Trophoblast cell (in vitro differentiated cells and primary cell): Measurements from ENCODE around the gene C4A.
"Not testable (repeated sequence)": the region's sequence is repeated elsewhere in the genome, so short reads cannot be mapped to it uniquely, and the experiment has no call there.

Experiments used
- DNase-seq, 2 donors: peaks; one replicate each; pipeline ENCODE4 v3.0.0-alpha.2; 2016
- H2AFZ ChIP-seq: 2 replicates; pipeline ENCODE4 v1.6.1; 2013; ENCODE audit warnings: low read length, moderate library complexity, mild to moderate bottlenecking; ENCODE audit not compliant: insufficient read depth, poor library complexity
- H2AK5ac ChIP-seq: 2 replicates; pipeline ENCODE4 v1.6.1; 2013; ENCODE audit warnings: mild to moderate bottlenecking, low read length
- H2BK120ac ChIP-seq: 2 replicates; pipeline ENCODE4 v1.6.1; 2013; ENCODE audit warnings: low read length, mild to moderate bottlenecking, moderate library complexity; ENCODE audit not compliant: insufficient read depth, poor library complexity
- H2BK12ac ChIP-seq: 2 replicates; pipeline ENCODE4 v1.6.1; 2013; ENCODE audit warnings: mild to moderate bottlenecking, low read length, moderate library complexity
- H2BK5ac ChIP-seq: 2 replicates; pipeline ENCODE4 v1.6.1; 2013; ENCODE audit warnings: low read length, low read depth, moderate library complexity, mild to moderate bottlenecking; ENCODE audit not compliant: poor library complexity
- H3K14ac ChIP-seq: 2 replicates; pipeline ENCODE4 v1.6.1; 2013; ENCODE audit warnings: mild to moderate bottlenecking, low read length
- H3K18ac ChIP-seq: 2 replicates; pipeline ENCODE4 v1.6.1; 2013; ENCODE audit warnings: mild to moderate bottlenecking, low read length
- H3K23ac ChIP-seq: 2 replicates; pipeline ENCODE4 v1.6.1; 2013; ENCODE audit warnings: low read length
- H3K27ac ChIP-seq: 2 replicates; pipeline ENCODE4 v1.5.1; 2013; ENCODE audit warnings: low read depth, mild to moderate bottlenecking, inconsistent platforms, low read length, moderate library complexity
- H3K27me3 ChIP-seq: 2 replicates; pipeline ENCODE4 v1.6.1; 2013; ENCODE audit warnings: inconsistent platforms, mild to moderate bottlenecking, low read length, moderate library complexity; ENCODE audit not compliant: insufficient read depth
- H3K36me3 ChIP-seq, 2 experiments: 1 replicate in 1 of 2; 2 replicates in 1 of 2; pipeline ENCODE4 v1.6.1; 2013; ENCODE audit warnings: low read length in 2 of 2, mild to moderate bottlenecking in 2 of 2, moderate library complexity in 1 of 2; ENCODE audit not compliant: insufficient read depth in 2 of 2, control insufficient read depth in 1 of 2
- H3K4ac ChIP-seq: 2 replicates; pipeline ENCODE4 v1.6.1; 2013; ENCODE audit warnings: low read depth, mild to moderate bottlenecking, low read length, moderate library complexity
- H3K4me1 ChIP-seq, 2 experiments: 1 replicate in 1 of 2; 2 replicates in 1 of 2; pipeline ENCODE4 v1.6.1; 2013; ENCODE audit warnings: low read length in 2 of 2, mild to moderate bottlenecking in 2 of 2, moderate library complexity in 1 of 2; ENCODE audit not compliant: insufficient read depth in 2 of 2, control insufficient read depth in 1 of 2
- H3K4me2 ChIP-seq: 2 replicates; pipeline ENCODE4 v1.6.1; 2013; ENCODE audit warnings: inconsistent platforms, mild to moderate bottlenecking, low read length, moderate library complexity
- H3K4me3 ChIP-seq: 2 replicates; pipeline ENCODE4 v1.5.1; 2013; ENCODE audit warnings: mild to moderate bottlenecking, low read depth, low read length, inconsistent platforms
- H3K79me1 ChIP-seq: one replicate; pipeline ENCODE4 v1.6.1; 2013; ENCODE audit warnings: low read length
- H3K79me2 ChIP-seq: 2 replicates; pipeline ENCODE4 v1.6.1; 2013; ENCODE audit warnings: low read length, mild to moderate bottlenecking; ENCODE audit not compliant: control insufficient read depth, insufficient read depth, poor library complexity
- H3K9ac ChIP-seq: 2 replicates; pipeline ENCODE4 v1.6.1; 2013; ENCODE audit warnings: mild to moderate bottlenecking, low read length
- H3K9me3 ChIP-seq: 2 replicates; pipeline ENCODE4 v1.6.1; 2013; ENCODE audit warnings: low read depth, mild to moderate bottlenecking, control low read depth, inconsistent platforms, low read length; ENCODE audit not compliant: insufficient read depth
- H4K12ac ChIP-seq: 2 replicates; pipeline ENCODE4 v1.6.1; 2013; ENCODE audit warnings: low read depth, mild to moderate bottlenecking, low read length, moderate library complexity
- H4K8ac ChIP-seq: 2 replicates; pipeline ENCODE4 v1.6.1; 2013; ENCODE audit warnings: low read depth, mild to moderate bottlenecking, low read length, moderate library complexity
- H4K91ac ChIP-seq: one replicate; pipeline ENCODE4 v1.6.1; 2013; ENCODE audit warnings: low read depth, mild to moderate bottlenecking, low read length, moderate library complexity
- WGBS: extraction: QIAGEN DNeasy Blood & Tissue Kit; methylation state at CpG from one replicate; pipeline ENCODE4 v1.1.7; 2013; ENCODE audit warnings: missing lambda C conversion rate; ENCODE audit not compliant: insufficient read length, insufficient coverage; ENCODE audit errors: extremely low coverage; 5-methylcytosine and 5-hydroxymethylcytosine counted together

C4A gene

DNA sequence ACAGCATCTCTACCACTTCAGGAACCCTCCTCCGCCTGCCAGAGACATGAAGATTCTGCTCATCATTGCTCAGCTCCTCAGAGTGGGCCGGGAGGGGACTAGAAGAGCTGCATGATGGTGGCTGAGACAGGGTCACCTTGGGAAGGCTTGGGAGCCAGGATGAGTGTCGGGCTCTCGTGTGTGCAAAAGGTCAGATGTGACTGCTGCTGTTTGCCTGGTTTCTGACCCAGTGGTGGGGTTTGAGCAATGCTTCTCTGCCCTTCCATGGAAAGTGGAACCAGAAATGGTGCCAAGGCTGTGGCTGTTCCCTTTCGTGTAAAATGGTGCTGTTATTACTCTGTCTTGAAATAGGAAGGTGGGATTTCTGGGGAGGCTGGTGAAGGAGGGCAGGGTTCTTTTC, 31.9 kb downstream of the C4A start:
- H2AFZ ChIP-seq, H3K79me1 ChIP-seq, H4K12ac ChIP-seq, H2AK5ac ChIP-seq, H3K27ac ChIP-seq, H2BK120ac ChIP-seq, H4K8ac ChIP-seq, H3K4me1 ChIP-seq, H4K91ac ChIP-seq, H3K4me2 ChIP-seq, H2BK12ac ChIP-seq, DNase-seq, H3K79me2 ChIP-seq, H3K14ac ChIP-seq, H3K4ac ChIP-seq, H3K18ac ChIP-seq, H3K9me3 ChIP-seq, H2BK5ac ChIP-seq, H3K36me3 ChIP-seq, H3K4me3 ChIP-seq, H3K23ac ChIP-seq, H3K9ac ChIP-seq, H3K27me3 ChIP-seq: not testable (repeated sequence)
- WGBS, result no CpG with 5 or more reads among the region's 5 CpGs

DNA sequence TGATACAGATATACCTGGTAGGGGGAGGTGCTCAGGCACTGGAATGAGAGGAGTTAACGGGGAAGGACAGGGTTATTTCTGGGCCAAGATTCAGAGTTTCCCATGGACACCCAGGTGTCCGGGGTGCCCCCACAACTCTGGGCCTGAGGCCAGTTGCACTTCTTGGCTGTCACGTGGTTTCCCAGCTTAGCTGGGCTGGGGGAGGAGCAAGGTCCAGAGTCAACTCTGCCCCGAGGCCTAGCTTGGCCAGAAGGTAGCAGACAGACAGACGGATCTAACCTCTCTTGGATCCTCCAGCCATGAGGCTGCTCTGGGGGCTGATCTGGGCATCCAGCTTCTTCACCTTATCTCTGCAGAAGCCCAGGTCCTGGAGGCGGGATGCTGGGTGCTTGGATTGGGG, 32.7 kb downstream of the C4A start, which contains the start of gene C4B:
Gene C4B (plus strand): TSS at position 249 of the 400 bp plus-strand sequence. CDS start 51 bp downstream, at position 300.
- H2AFZ ChIP-seq, H2BK120ac ChIP-seq, H3K23ac ChIP-seq, H3K9me3 ChIP-seq, H4K12ac ChIP-seq, H2BK12ac ChIP-seq, H3K27me3 ChIP-seq, H3K27ac ChIP-seq, H3K9ac ChIP-seq, H3K18ac ChIP-seq, H3K4ac ChIP-seq, H4K91ac ChIP-seq, H3K79me2 ChIP-seq, DNase-seq, H3K36me3 ChIP-seq, H2BK5ac ChIP-seq, H2AK5ac ChIP-seq, H3K79me1 ChIP-seq, H3K4me1 ChIP-seq, H3K14ac ChIP-seq, H3K4me3 ChIP-seq, H3K4me2 ChIP-seq, H4K8ac ChIP-seq: not testable (repeated sequence)
- WGBS, result no CpG with 5 or more reads among the region's 6 CpGs

DNA sequence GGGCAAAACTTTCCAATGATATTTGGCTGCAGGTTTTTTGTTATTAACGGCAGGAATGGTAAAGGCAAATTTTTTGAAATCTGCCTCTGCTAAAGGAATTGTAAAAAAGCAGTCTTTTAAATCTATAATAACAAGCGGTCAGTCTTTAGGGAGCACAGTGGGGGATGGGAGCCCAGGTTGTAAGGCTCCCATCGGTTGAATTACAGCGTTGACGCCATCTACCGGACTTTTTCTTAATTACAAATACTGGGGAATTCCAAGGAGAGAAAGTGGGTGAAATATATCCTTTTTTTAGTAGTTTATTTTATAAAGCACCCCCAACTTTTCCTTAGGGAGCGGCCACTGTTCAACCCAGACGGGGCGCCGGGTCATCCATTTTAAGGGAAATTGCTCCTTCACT, 40.2 kb downstream of the C4A start:
- H2AFZ ChIP-seq, H3K18ac ChIP-seq, H3K27ac ChIP-seq, H3K36me3 ChIP-seq, H3K9me3 ChIP-seq, H3K9ac ChIP-seq, H2AK5ac ChIP-seq, H4K12ac ChIP-seq, H4K8ac ChIP-seq, H4K91ac ChIP-seq, H3K4me1 ChIP-seq, H3K4me3 ChIP-seq, H2BK120ac ChIP-seq, H3K4ac ChIP-seq, H3K14ac ChIP-seq, H3K79me2 ChIP-seq, H2BK12ac ChIP-seq, H2BK5ac ChIP-seq, H3K79me1 ChIP-seq, H3K27me3 ChIP-seq, H3K23ac ChIP-seq, DNase-seq, H3K4me2 ChIP-seq: not testable (repeated sequence)
- WGBS, result no CpG with 5 or more reads among the region's 10 CpGs

DNA sequence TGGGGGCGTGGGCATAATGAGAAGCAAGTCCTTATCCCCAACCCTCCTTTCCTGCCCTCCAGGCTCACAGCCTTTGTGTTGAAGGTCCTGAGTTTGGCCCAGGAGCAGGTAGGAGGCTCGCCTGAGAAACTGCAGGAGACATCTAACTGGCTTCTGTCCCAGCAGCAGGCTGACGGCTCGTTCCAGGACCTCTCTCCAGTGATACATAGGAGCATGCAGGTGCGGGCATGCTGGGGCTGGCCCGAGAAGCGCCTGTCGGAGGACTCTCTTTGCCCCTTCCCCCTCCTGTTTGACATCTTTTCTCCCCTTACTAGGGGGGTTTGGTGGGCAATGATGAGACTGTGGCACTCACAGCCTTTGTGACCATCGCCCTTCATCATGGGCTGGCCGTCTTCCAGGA, 46.8 kb downstream of the C4A start:
- H2AFZ ChIP-seq, H3K9me3 ChIP-seq, H2BK120ac ChIP-seq, H3K23ac ChIP-seq, H4K8ac ChIP-seq, H2BK12ac ChIP-seq, H4K12ac ChIP-seq, H2AK5ac ChIP-seq, H3K36me3 ChIP-seq, H4K91ac ChIP-seq, H3K9ac ChIP-seq, H3K4ac ChIP-seq, H3K79me1 ChIP-seq, H3K14ac ChIP-seq, H3K4me2 ChIP-seq, H3K79me2 ChIP-seq, H3K4me3 ChIP-seq, H3K27ac ChIP-seq, DNase-seq, H3K27me3 ChIP-seq, H3K18ac ChIP-seq, H2BK5ac ChIP-seq, H3K4me1 ChIP-seq: not testable (repeated sequence)
- WGBS, result no CpG with 5 or more reads among the region's 10 CpGs
